Stimulated activated naive B cell treated with anti-CD40 and anti-IgM and Interleukin-4, amounts not matched to agents 10 μg/mL and 1 μg/mL and 100 μg/mL, for 72 hours (primary cell): ENCODE results near the gene ZNF135.

ENCODE experiments used
- ATAC-seq, 2 donors: fragments of 150-1000 bp; cut with Tn5 transposase; replicated peaks; 2 replicates each; pipeline ENCODE4 v1.10.0; 2021; ENCODE audit warnings: moderate library complexity in 1 of 2
- DNase-seq: peaks from one replicate; pipeline ENCODE4 v3.0.0; 2021
- H3K27ac Mint-ChIP-seq: one replicate; pipeline ENCODE4 v1.8.0; 2022; ENCODE audit warnings: mild to moderate bottlenecking, mixed read lengths
- H3K27me3 Mint-ChIP-seq, 2 donors: one replicate each; pipeline ENCODE4 v1.8.0; 2022; ENCODE audit warnings: mixed read lengths in 2 of 2
- H3K36me3 Mint-ChIP-seq, 2 donors: one replicate each; pipeline ENCODE4 v1.8.0; 2022; ENCODE audit warnings: mixed read lengths in 2 of 2, mild to moderate bottlenecking in 1 of 2
- H3K4me1 Mint-ChIP-seq, 2 donors: one replicate each; pipeline ENCODE4 v1.8.0; 2022; ENCODE audit warnings: mixed read lengths in 2 of 2, mild to moderate bottlenecking in 1 of 2
- H3K4me3 Mint-ChIP-seq, 2 donors: one replicate each; pipeline ENCODE4 v1.8.0; 2022; ENCODE audit warnings: mild to moderate bottlenecking in 2 of 2, mixed read lengths in 2 of 2, moderate library complexity in 1 of 2
- H3K9me3 Mint-ChIP-seq, 2 donors: one replicate each; pipeline ENCODE4 v1.8.0; 2022; ENCODE audit warnings: mixed read lengths in 2 of 2, mild to moderate bottlenecking in 1 of 2

ZNF135 gene

GRCh38 chr19:58056861-58057260 lies 2.2 kb upstream of the ZNF135 start:
- ATAC-seq (no peak), DNase-seq (no peak)
- H3K27ac Mint-ChIP-seq: no peak overlapping the region
- peaks cover 22 to 32% of the 10 kb centered on the region in 2 donors for H3K36me3 Mint-ChIP-seq
- H3K27me3 Mint-ChIP-seq: peaks cover 19 to 22% of the 10 kb centered on the region in 2 donors
- no peak overlapping the region for H3K4me3 Mint-ChIP-seq
- peaks cover 8 to 18% of the 10 kb centered on the region in 2 donors for H3K4me1 Mint-ChIP-seq
- H3K9me3 Mint-ChIP-seq: peaks cover 7 to 13% of the 10 kb centered on the region in 2 donors

GRCh38 chr19:58058467-58058866 lies 615 bp upstream of the ZNF135 start:
- Mint-ChIP-seq H3K9me3 (peaks cover 6 to 13% of the 10 kb centered on the region in 2 donors), H3K4me1 (peaks cover 8 to 18% of the 10 kb centered on the region in 2 donors), H3K4me3 (peak overlapping the region; percentile 81 to 91), H3K27ac (peak overlapping the region; percentile 95), H3K27me3 (peaks cover 19 to 22% of the 10 kb centered on the region in 2 donors), H3K36me3 (peaks cover 30 to 38% of the 10 kb centered on the region in 2 donors)
- DNase-seq: no peak
- no peak for ATAC-seq

- H3K4me3 Mint-ChIP-seq: peak overlapping the region; percentile 81 to 91
- H3K4me1 Mint-ChIP-seq: peaks cover 6 to 18% of the 10 kb centered on the region in 2 donors
- DNase-seq: no peak
- H3K27me3 Mint-ChIP-seq: peaks cover 15 to 18% of the 10 kb centered on the region in 2 donors
- ATAC-seq: peak; percentile 49 to 55
- H3K9me3 Mint-ChIP-seq: peaks cover 14% of the 10 kb centered on the region in 2 donors
- H3K36me3 Mint-ChIP-seq: peaks cover 37 to 46% of the 10 kb centered on the region in 2 donors
- peak overlapping the region; percentile 95 for H3K27ac Mint-ChIP-seq
These were observed 593 bp downstream of the ZNF135 start for GRCh38 chr19:58059671-58060078.

GRCh38 chr19:58060231-58060630 lies 1.1 kb downstream of the ZNF135 start:
- Mint-ChIP-seq H3K27ac (peak overlapping the region; percentile 95), H3K27me3 (peaks cover 12% of the 10 kb centered on the region in 2 donors), H3K9me3 (peaks cover 14% of the 10 kb centered on the region in 2 donors), H3K36me3 (peaks cover 38 to 49% of the 10 kb centered on the region in 2 donors), H3K4me3 (peak overlapping the region; percentile 81 to 91), H3K4me1 (peaks cover 6 to 15% of the 10 kb centered on the region in 2 donors)
- ATAC-seq (no peak), DNase-seq (no peak)

- no peak for DNase-seq
- H3K4me1 Mint-ChIP-seq: peaks cover 3 to 8% of the 10 kb centered on the region in 2 donors
- H3K4me3 Mint-ChIP-seq: no peak overlapping the region
- H3K36me3 Mint-ChIP-seq: peaks cover 68% of the 10 kb centered on the region in 2 donors
- ATAC-seq: no peak
- peaks cover 36 to 37% of the 10 kb centered on the region in 2 donors for H3K9me3 Mint-ChIP-seq
- H3K27me3 Mint-ChIP-seq: no peaks in the 10 kb centered on the region
- H3K27ac Mint-ChIP-seq: no peak overlapping the region
These were observed 4.6 kb downstream of the ZNF135 start for GRCh38 chr19:58063712-58064111.

- H3K4me3 Mint-ChIP-seq: no peak overlapping the region
- H3K27ac Mint-ChIP-seq: peak overlapping the region; percentile 74
- ATAC-seq (no peak), DNase-seq (no peak)
- peaks cover 75 to 85% of the 10 kb centered on the region in 2 donors for H3K36me3 Mint-ChIP-seq
- H3K27me3 Mint-ChIP-seq: no peaks in the 10 kb centered on the region
- no peaks in the 10 kb centered on the region for H3K4me1 Mint-ChIP-seq
- H3K9me3 Mint-ChIP-seq: peaks cover 41 to 47% of the 10 kb centered on the region in 2 donors
These were observed 8.3 kb downstream of the ZNF135 start for GRCh38 chr19:58067240-58067912.

- no peak overlapping the region for H3K27ac Mint-ChIP-seq
- H3K9me3 Mint-ChIP-seq: peaks cover 16 to 20% of the 10 kb centered on the region in 2 donors
- H3K36me3 Mint-ChIP-seq: peaks cover 40 to 62% of the 10 kb centered on the region in 2 donors
- H3K4me3 Mint-ChIP-seq: no peak overlapping the region
- H3K27me3 Mint-ChIP-seq: no peaks in the 10 kb centered on the region
- ATAC-seq (no peak), DNase-seq (no peak)
- H3K4me1 Mint-ChIP-seq: no peaks in the 10 kb centered on the region
These were observed 20.7 kb downstream of the ZNF135 start for GRCh38 chr19:58079792-58080191.

- DNase-seq (no peak), ATAC-seq (no peak)
- H3K9me3 Mint-ChIP-seq: peaks cover 16 to 19% of the 10 kb centered on the region in 2 donors
- no peak overlapping the region for H3K4me3 Mint-ChIP-seq
- peaks cover 61 to 69% of the 10 kb centered on the region in 2 donors for H3K36me3 Mint-ChIP-seq
- H3K27ac Mint-ChIP-seq: no peak overlapping the region
- H3K27me3 Mint-ChIP-seq: no peaks in the 10 kb centered on the region
- no peaks in the 10 kb centered on the region for H3K4me1 Mint-ChIP-seq
These were observed 23.9 kb downstream of the ZNF135 start for GRCh38 chr19:58083021-58083420.

GRCh38 chr19:58084596-58085347 lies 25.7 kb downstream of the ZNF135 start:
- Mint-ChIP-seq H3K27me3 (no peaks in the 10 kb centered on the region), H3K9me3 (peaks cover 16 to 17% of the 10 kb centered on the region in 2 donors), H3K4me1 (no peaks in the 10 kb centered on the region), H3K4me3 (no peak overlapping the region), H3K36me3 (peaks cover 69 to 75% of the 10 kb centered on the region in 2 donors), H3K27ac (no peak overlapping the region)
- DNase-seq: no peak
- ATAC-seq: no peak

- Mint-ChIP-seq H3K4me3 (no peak overlapping the region), H3K4me1 (no peaks in the 10 kb centered on the region), H3K27me3 (no peaks in the 10 kb centered on the region), H3K9me3 (peaks cover 10 to 14% of the 10 kb centered on the region in 2 donors), H3K36me3 (peaks cover 66 to 73% of the 10 kb centered on the region in 2 donors), H3K27ac (no peak overlapping the region)
- DNase-seq (no peak), ATAC-seq (no peak)
These were observed 26.3 kb downstream of the ZNF135 start for GRCh38 chr19:58085348-58085875.

- Mint-ChIP-seq H3K36me3 (peaks cover 64 to 65% of the 10 kb centered on the region in 2 donors), H3K9me3 (peaks cover 3 to 5% of the 10 kb centered on the region in 2 donors), H3K27me3 (no peaks in the 10 kb centered on the region), H3K27ac (no peak overlapping the region), H3K4me1 (peaks cover 0 to 6% of the 10 kb centered on the region in 2 donors), H3K4me3 (no peak overlapping the region)
- ATAC-seq: no peak
- DNase-seq: no peak
These were observed 28.0 kb downstream of the ZNF135 start for GRCh38 chr19:58086825-58087710.

- Mint-ChIP-seq H3K4me1 (peaks cover 3 to 7% of the 10 kb centered on the region in 2 donors), H3K36me3 (peaks cover 63 to 65% of the 10 kb centered on the region in 2 donors), H3K27ac (no peak overlapping the region), H3K27me3 (no peaks in the 10 kb centered on the region), H3K4me3 (no peak overlapping the region), H3K9me3 (peaks cover 6 to 7% of the 10 kb centered on the region in 2 donors)
- DNase-seq (no peak), ATAC-seq (no peak)
These were observed 29.5 kb downstream of the ZNF135 start for GRCh38 chr19:58088521-58089052.

- H3K27me3 Mint-ChIP-seq: no peaks in the 10 kb centered on the region
- no peak for DNase-seq
- peak overlapping the region; percentile 20 for H3K27ac Mint-ChIP-seq
- no peak overlapping the region for H3K4me3 Mint-ChIP-seq
- ATAC-seq: no peak
- peaks cover 3 to 4% of the 10 kb centered on the region in 2 donors for H3K9me3 Mint-ChIP-seq
- peaks cover 54 to 58% of the 10 kb centered on the region in 2 donors for H3K36me3 Mint-ChIP-seq
- H3K4me1 Mint-ChIP-seq: peaks cover 4 to 7% of the 10 kb centered on the region in 2 donors
These were observed 30.8 kb downstream of the ZNF135 start for GRCh38 chr19:58089846-58090245.
